Measurements from ENCODE around the gene RNF225. TPM values are rescaled to one million over a fixed set of nuclear protein-coding genes. Genes with fewer than 3 reads are reported as not detected.

Gene RNF225
- total and polyA plus RNA-seq, 10 of the 15 experiments (the other 5 are each of a cell fraction or from before 2014, with no cell fraction given), result 0.27 to 0.28 TPM; not detected in 8

- RAD21 ChIA-PET (ENCODE audit: unreplicated experiment), result no interaction called here
- no peak overlapping the region for H3K4me3 ChIP-seq
- H3K27me3 ChIP-seq (replicated peaks in 1 of 2; ENCODE audit: control insufficient read depth in 2 of 2, insufficient read depth in 2 of 2, low read length in 1 of 2), result no peaks in the 10 kb centered on the region
- no peak for TF ChIP-seq PKNOX1 (IDR thresholded peaks at IDR 0.05)
- TF ChIP-seq YBX1 (IDR thresholded peaks at IDR 0.05), result no peak
- no peak for TF ChIP-seq PRDM15 (CRISPR knock-in tag; IDR thresholded peaks at IDR 0.05)
- no peak for TF ChIP-seq USF2 (IDR thresholded peaks at IDR 0.05; ENCODE audit: borderline replicate concordance, low read depth, low read length)
- no peak for TF ChIP-seq MTA3 (IDR thresholded peaks at IDR 0.05; ENCODE audit: borderline replicate concordance, low read length)
- TF ChIP-seq RUNX3 (IDR thresholded peaks at IDR 0.05; ENCODE audit: low read length), result no peak
- TF ChIP-seq SMAD5 (IDR thresholded peaks at IDR 0.05; ENCODE audit: low read depth), result no peak
- no peak for TF ChIP-seq HSF1 (IDR thresholded peaks at IDR 0.05; ENCODE audit: low read depth, low read length)
- no peak for TF ChIP-seq JUND (IDR thresholded peaks at IDR 0.05; ENCODE audit: low read depth, low read length)
- no peak for FAIRE-seq
- CTCF ChIA-PET, result no interaction called here
- SMC1A ChIA-PET (ENCODE audit: uncharacterized antibody, unreplicated experiment), result no interaction called here
- DNase-seq (ENCODE audit: low read depth, low spot score), result no peak
- intact Hi-C loops (cut with micrococcal nuclease; ENCODE audit: unreplicated experiment), result no loop called here
- H3K79me2 ChIP-seq (ENCODE audit: control insufficient read depth, insufficient read depth, low read length), result no peaks in the 10 kb centered on the region; the same call in 1 of the 2 replicates
- in situ Hi-C loops (cut with MboI), result no loop called here
- 86% methylated on average over 34 of the region's 34 CpGs for WGBS (ENCODE audit: insufficient coverage, insufficient replicate concordance, low lambda C conversion rate, missing lambda C conversion rate)
- H2AFZ ChIP-seq (ENCODE audit: control insufficient read depth, low read depth, low read length), result no peak overlapping the region
- no peaks in the 10 kb centered on the region for H3K36me3 ChIP-seq (ENCODE audit: control insufficient read depth in 2 of 2, insufficient read depth in 2 of 2, low read length in 1 of 2)
- no peak for ATAC-seq
- no peaks in the 10 kb centered on the region; the same call in 2 of the 3 replicates for H3K9me3 ChIP-seq (replicated peaks; ENCODE audit: control insufficient read depth, insufficient read depth, low read length)
- POLR2A ChIA-PET, result interaction anchor here (1.6 kb wide), 1 partner anchor 12 kb away, joined by 9 read pairs; the partner anchor contains the start of gene ZNF497
- peaks cover 3% of the 10 kb centered on the region; the same call in 1 of the 2 replicates for H3K4me1 ChIP-seq (ENCODE audit: control insufficient read depth, insufficient read depth, low read length)
- H3K27ac ChIP-seq (ENCODE audit: control insufficient read depth, insufficient read depth), result no peak overlapping the region
- no peak overlapping the region for H3K4me2 ChIP-seq (ENCODE audit: control insufficient read depth, insufficient read depth)
- BruUV-seq (replicated peaks), result no TSS peak
- no peaks in the 10 kb centered on the region for H4K20me1 ChIP-seq (ENCODE audit: control insufficient read depth, insufficient read depth)
- no peak overlapping the region for H3K9ac ChIP-seq (ENCODE audit: control insufficient read depth, insufficient read depth, low read length)
These were observed 44.4 kb upstream of the RNF225 start for GRCh38 chr19:58350871-58351557.
